Activated naive CD8-positive, alpha-beta T cell treated with anti-CD3 and anti-CD28 coated beads for 36 hours (primary cell): ENCODE measurements around the gene RANBP17. TPM values are rescaled to one million over a fixed set of nuclear protein-coding genes. Genes with fewer than 3 reads are reported as not detected.
"Not testable (repeated sequence)": the region's sequence is repeated elsewhere in the genome, so short reads cannot be mapped to it uniquely, and the experiment has no call there.

Experiments
- DNase-seq: peaks from one replicate; pipeline ENCODE4 v3.0.0; 2021
- H3K27ac Mint-ChIP-seq: one replicate; pipeline ENCODE4 v1.8.0; 2022; ENCODE audit warnings: mild to moderate bottlenecking, moderate library complexity, mixed read lengths
- H3K27me3 Mint-ChIP-seq: one replicate; pipeline ENCODE4 v1.8.0; 2022; ENCODE audit warnings: mild to moderate bottlenecking, mixed read lengths
- H3K36me3 Mint-ChIP-seq: one replicate; pipeline ENCODE4 v1.8.0; 2021; ENCODE audit warnings: mild to moderate bottlenecking, mixed read lengths
- H3K4me1 Mint-ChIP-seq: one replicate; pipeline ENCODE4 v1.8.0; 2021; ENCODE audit warnings: mixed read lengths
- H3K4me3 Mint-ChIP-seq: one replicate; pipeline ENCODE4 v1.8.0; 2022; ENCODE audit warnings: mild to moderate bottlenecking, moderate library complexity, mixed read lengths
- H3K9me3 Mint-ChIP-seq: one replicate; pipeline ENCODE4 v1.8.0; 2022; ENCODE audit warnings: mixed read lengths
- total RNA-seq, 2 experiments: library from RNA; stranded (reverse); gene quantifications; one replicate each; pipeline ENCODE4 v1.2.3, GENCODE V29; 2021

Gene RANBP17
- total RNA-seq, 2 experiments from 2014 or later, result 0.30 to 0.35 TPM

DNA sequence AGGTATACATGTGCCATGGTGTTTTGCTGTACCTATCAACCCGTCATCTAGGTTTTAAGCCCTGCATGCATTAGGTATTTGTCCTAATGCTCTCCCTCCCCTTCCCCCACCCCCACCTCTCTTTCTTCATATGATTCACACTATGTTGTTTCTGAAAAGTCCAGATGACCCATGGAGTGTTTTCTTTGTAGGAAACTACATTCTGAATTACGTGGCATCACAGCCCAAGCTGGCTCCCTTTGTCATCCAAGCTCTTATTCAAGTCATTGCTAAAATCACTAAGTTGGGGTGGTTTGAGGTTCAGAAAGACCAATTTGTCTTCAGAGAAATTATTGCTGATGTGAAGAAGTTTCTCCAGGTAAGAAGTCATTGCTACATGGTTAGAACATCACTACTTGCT is 30.4 kb downstream of the RANBP17 start:
- Mint-ChIP-seq H3K27ac (no peak overlapping the region), H3K4me1 (no peaks in the 10 kb centered on the region), H3K9me3 (no peaks in the 10 kb centered on the region), H3K27me3 (peaks cover 8% of the 10 kb centered on the region), H3K4me3 (no peak overlapping the region), H3K36me3 (no peaks in the 10 kb centered on the region)
- no peak for DNase-seq

DNA sequence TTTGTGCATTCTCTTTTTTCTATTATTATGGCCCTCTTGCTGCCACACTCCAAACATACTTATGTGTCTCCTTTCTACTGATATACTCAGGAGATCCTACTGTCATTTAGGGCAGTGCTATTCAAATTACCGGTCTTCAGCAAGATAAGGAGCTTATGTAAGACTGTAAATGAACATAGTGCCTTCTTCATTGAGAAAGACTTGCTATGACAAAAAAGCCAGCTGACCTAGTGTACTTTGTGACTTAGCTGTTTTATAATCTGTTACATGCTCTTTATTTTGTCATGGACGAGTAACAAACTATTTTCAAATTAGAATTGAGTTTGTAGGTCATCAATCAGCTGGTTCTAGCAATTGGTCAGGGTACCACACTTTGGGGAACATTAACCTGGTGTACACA is 32.8 kb downstream of the RANBP17 start:
- Mint-ChIP-seq H3K27me3 (peaks cover 2% of the 10 kb centered on the region), H3K9me3 (peaks cover 3% of the 10 kb centered on the region), H3K4me3 (no peak overlapping the region), H3K4me1 (no peaks in the 10 kb centered on the region), H3K36me3 (no peaks in the 10 kb centered on the region), H3K27ac (no peak overlapping the region)
- DNase-seq, result no peak

DNA sequence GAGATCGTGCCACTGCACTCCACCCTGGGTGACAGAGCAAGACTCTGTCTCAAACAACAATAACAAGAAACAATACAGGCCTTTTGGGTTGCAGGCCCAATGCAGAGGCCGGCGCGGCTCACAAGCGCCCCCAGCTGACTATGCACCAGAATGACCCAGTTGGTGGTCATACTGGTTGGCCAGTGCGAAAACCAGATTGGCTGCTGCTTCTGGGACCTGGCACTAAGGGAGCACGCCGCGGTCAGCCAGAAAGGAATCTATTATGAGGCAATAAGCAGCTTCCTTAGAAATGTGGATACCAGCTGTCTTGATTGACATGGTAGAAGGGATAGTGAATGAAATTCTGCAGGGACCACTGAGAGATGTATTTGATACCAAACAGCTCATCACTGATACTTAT is 35.0 kb downstream of the RANBP17 start:
- no peaks in the 10 kb centered on the region for H3K4me1 Mint-ChIP-seq
- H3K27me3 Mint-ChIP-seq, result no peaks in the 10 kb centered on the region
- H3K9me3 Mint-ChIP-seq, result peaks cover 12% of the 10 kb centered on the region
- no peaks in the 10 kb centered on the region for H3K36me3 Mint-ChIP-seq
- no peak for DNase-seq
- no peak overlapping the region for H3K4me3 Mint-ChIP-seq
- H3K27ac Mint-ChIP-seq, result no peak overlapping the region

DNA sequence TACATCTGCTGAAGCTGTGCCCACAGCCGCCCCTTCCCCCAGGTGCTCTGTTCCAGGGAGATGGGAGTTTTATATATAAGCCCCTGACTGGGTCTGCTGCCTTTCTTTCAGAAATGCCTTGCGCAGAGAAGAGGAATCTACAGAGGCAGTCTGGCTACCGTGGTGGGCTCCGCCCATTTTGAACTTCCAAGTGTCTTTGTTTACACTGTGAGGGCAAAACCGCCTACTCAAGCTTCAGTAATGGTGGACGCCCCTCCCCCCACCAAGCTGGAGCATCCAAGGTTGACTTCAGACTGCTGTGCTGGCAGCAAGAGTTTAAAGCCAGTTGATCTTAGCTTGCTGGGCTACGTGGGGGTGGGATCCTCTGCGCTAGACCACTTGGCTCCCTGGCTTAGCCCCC is 41.3 kb downstream of the RANBP17 start:
- H3K4me1 Mint-ChIP-seq, result no peaks in the 10 kb centered on the region
- H3K36me3 Mint-ChIP-seq, result no peaks in the 10 kb centered on the region
- no peak overlapping the region for H3K4me3 Mint-ChIP-seq
- H3K9me3 Mint-ChIP-seq, result peaks cover 9% of the 10 kb centered on the region
- no peaks in the 10 kb centered on the region for H3K27me3 Mint-ChIP-seq
- no peak for DNase-seq
- no peak overlapping the region for H3K27ac Mint-ChIP-seq

DNA sequence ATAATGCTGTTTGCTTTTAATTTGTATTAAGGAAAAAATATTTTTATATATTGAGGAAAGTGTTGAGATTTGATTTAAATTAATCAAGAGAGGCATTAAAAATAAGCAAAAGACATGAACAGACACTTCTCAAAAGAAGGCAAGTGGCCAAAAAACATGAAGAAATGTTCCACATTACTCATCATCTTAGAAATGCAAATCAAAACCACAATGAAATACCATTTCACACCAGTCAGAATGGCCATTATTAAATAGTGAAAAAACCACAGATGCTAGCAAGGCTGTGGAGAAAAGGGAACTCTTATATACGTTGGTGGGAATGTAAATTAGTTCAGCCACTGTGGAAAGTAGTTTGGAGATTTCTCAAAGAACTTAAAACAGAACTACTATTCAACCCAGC is 45.9 kb downstream of the RANBP17 start:
- Mint-ChIP-seq H3K36me3 (no peaks in the 10 kb centered on the region), H3K9me3 (no peaks in the 10 kb centered on the region), H3K27me3 (peaks cover 4% of the 10 kb centered on the region), H3K4me3 (no peak overlapping the region), H3K4me1 (no peaks in the 10 kb centered on the region), H3K27ac (no peak overlapping the region)
- DNase-seq, result no peak

DNA sequence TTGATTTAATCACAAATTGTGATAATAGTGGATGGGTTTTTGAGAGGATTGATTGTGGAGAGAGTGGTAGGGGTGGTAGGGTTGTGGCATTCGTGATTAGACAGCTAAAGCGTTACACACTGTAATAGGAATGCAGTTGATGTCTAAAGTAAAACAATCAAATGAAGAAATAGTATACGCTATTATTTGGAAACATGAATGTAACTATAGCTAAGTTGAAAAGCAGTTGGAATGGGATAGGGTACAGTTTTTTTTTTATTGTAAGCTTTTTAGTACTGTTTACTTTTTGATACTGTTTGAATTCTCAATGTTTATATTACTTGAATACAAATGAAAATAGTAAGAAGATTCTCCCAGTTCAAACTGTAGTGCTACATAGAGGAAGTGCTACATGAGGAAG is 51.8 kb downstream of the RANBP17 start:
- no peak overlapping the region for H3K4me3 Mint-ChIP-seq
- no peak overlapping the region for H3K27ac Mint-ChIP-seq
- no peaks in the 10 kb centered on the region for H3K4me1 Mint-ChIP-seq
- no peaks in the 10 kb centered on the region for H3K36me3 Mint-ChIP-seq
- H3K27me3 Mint-ChIP-seq, result peaks cover 4% of the 10 kb centered on the region
- no peak for DNase-seq
- H3K9me3 Mint-ChIP-seq, result no peaks in the 10 kb centered on the region

DNA sequence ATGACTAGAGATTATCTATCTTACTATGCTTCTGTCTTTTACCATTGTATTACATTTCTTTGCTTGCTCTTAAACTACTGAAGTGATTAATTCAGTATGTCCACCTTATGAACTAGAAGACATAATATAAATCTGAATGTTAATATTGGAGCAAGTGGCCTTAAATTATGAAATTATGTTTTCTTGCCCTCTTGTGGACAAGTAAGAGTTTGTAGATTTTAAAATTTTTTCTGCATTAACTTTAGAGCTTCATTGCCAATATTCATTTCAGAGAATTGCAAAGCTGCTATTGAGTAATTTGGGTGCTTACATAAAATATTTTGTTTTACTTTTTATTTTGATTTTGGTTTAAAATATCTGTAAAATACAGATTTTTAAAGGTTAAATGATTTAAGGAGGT is 55.3 kb downstream of the RANBP17 start:
- no peak overlapping the region for H3K4me3 Mint-ChIP-seq
- no peaks in the 10 kb centered on the region for H3K27me3 Mint-ChIP-seq
- H3K36me3 Mint-ChIP-seq, result no peaks in the 10 kb centered on the region
- no peak for DNase-seq
- no peaks in the 10 kb centered on the region for H3K4me1 Mint-ChIP-seq
- no peaks in the 10 kb centered on the region for H3K9me3 Mint-ChIP-seq
- H3K27ac Mint-ChIP-seq, result no peak overlapping the region

DNA sequence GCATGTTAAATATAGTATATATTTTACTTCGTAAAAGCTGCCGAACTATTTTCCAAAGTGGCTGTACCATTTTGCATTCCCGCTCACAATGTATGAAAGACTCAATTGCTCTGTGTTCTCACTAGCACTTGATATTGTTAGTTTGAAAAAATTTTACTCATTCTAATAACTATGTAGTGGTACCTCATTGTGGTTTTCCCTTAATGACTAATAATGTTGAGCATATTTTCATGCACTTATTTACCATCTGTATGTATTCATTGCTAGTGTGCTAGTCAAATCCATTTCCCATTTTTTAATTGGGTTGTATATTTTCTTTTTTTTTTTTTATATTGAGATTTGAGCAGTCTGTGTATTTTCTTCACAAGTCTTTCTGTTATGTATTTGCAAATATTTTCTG is 58.4 kb downstream of the RANBP17 start:
- no peaks in the 10 kb centered on the region for H3K27me3 Mint-ChIP-seq
- no peaks in the 10 kb centered on the region for H3K9me3 Mint-ChIP-seq
- H3K36me3 Mint-ChIP-seq, result no peaks in the 10 kb centered on the region
- no peak overlapping the region for H3K27ac Mint-ChIP-seq
- H3K4me3 Mint-ChIP-seq, result no peak overlapping the region
- no peak for DNase-seq
- no peaks in the 10 kb centered on the region for H3K4me1 Mint-ChIP-seq

DNA sequence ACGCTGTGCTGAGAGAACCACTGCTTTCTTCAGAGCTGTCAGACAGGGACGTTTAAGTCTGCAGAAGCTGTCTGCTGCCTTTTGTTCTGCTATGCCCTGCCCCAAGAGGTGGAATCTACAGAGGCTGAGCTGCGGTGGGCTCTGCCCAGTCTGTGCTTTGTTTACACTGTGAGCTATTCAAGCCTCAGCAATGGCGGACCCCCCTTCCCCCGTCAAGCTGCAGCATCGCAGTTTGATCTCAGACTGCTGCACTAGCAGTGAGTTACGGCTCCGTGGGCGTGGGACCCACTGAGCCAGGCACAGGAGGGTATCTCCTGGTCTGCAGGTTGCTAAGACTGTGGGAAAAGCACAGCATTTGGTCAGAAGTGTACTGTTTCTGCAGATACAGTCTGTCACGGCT is 60.5 kb downstream of the RANBP17 start:
- DNase-seq, H3K4me1 Mint-ChIP-seq, H3K36me3 Mint-ChIP-seq, H3K4me3 Mint-ChIP-seq, H3K9me3 Mint-ChIP-seq, H3K27me3 Mint-ChIP-seq, H3K27ac Mint-ChIP-seq: not testable (repeated sequence)

DNA sequence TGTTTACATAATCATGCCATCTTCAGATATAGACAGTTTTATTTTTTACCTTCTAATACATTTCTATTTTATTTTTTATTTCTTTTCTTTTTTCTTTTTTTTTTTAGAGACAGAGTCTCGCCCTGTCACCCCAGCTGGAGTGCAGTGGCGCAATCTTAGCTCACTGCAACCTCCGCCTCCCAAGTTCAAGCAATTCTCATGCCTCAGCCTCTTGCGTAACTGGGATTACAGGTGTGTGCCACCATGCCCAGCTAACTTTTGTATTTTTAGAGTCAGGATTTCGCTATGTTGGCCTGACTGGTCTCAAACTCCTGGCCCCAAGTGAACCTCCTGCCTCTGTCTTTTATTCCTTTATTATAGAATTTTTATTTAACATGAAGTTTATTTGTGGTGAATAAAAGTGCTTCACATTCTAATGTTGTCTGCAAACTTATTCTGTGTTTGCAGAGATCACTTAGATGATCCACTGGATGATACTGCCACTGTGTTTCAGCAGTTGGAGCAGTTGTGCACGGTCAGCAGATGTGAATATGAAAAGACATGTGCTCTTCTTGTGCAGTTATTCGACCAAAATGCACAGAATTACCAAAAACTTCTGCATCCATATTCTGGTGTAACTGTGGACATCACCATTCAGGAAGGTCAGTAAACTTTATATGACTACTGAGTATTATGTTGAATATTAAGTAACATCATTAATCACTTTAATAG is 62.2 kb downstream of the RANBP17 start:
- Mint-ChIP-seq H3K4me3 (no peak overlapping the region), H3K27ac (no peak overlapping the region), H3K9me3 (no peaks in the 10 kb centered on the region), H3K4me1 (no peaks in the 10 kb centered on the region), H3K36me3 (no peaks in the 10 kb centered on the region), H3K27me3 (no peaks in the 10 kb centered on the region)
- DNase-seq, result no peak

DNA sequence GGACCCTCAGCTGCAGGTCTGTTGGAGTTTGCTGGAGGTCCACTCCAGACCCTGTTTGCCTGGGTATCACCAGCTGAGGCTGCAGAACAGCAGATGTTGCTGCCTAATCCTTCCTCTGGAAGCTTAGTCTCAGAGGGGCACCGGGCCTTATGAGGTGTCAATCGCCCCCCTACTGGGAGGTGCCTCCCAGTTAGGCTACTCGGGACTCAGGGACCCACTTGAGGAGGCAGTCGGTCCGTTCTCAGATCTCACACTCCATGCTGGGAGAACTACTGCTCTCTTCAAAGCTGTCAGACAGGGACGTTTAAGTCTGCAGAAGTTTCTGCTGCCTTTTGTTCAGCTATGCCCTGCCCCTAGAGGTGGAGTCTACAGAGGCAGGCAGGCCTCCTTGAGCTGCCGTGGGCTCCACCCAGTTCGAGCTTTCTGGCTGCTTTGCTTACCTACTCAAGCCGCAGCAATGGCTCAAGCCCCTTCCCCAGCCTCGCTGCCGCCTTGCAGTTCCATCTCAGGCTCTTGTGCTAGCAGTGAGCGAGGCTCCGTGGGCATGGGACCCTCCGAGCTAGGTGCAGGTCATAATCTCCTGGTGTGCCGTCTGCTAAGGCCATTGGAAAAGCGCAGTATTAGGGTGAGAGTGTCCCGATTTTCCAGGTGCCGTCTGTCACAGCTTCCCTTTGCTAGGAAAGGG is 73.9 kb downstream of the RANBP17 start:
- H3K4me1 Mint-ChIP-seq, H3K36me3 Mint-ChIP-seq, H3K4me3 Mint-ChIP-seq, DNase-seq, H3K9me3 Mint-ChIP-seq, H3K27ac Mint-ChIP-seq: not testable (repeated sequence)
- peaks cover 13% of the 10 kb centered on the region for H3K27me3 Mint-ChIP-seq

DNA sequence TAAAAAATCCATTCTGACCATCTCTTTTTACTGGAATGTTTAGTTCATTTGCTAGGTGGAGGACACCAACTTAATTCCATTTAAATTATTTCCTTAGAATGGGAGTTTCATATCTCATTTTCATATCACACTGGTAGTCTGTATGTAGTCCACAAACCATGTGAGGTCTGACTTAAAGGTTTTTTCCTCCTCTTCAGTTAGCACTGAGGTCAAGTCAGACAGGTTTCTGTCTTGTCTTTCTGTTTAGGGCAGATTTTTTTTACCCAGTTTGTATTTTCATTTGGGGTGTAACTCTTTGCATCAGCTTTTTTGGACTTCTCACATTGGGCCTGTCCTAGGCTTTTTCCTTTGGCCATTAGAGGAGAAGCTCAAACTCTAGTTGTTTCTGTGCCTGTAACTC is 75.3 kb downstream of the RANBP17 start:
- H3K4me3 Mint-ChIP-seq, result no peak overlapping the region
- no peaks in the 10 kb centered on the region for H3K9me3 Mint-ChIP-seq
- H3K27ac Mint-ChIP-seq, result no peak overlapping the region
- no peak for DNase-seq
- peaks cover 13% of the 10 kb centered on the region for H3K27me3 Mint-ChIP-seq
- H3K36me3 Mint-ChIP-seq, result no peaks in the 10 kb centered on the region
- no peaks in the 10 kb centered on the region for H3K4me1 Mint-ChIP-seq

DNA sequence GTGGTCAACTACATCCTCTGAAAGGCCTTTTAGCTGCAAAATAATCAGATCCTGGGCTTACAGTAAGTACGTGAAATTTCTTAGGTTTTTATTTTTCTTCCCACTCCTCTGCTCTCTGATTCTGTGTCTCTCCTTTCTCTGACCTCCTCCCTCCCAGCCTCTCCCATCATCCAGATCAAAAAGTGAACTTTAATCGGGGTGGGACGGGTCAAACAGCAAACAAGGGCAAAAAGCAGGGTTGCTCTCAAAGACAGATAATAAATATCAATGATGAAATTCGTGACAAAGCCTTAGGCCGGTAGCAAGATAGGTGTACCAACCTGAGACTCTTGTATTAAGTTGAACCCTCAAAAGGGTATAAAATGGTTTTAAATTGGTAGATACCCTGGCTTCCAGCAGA is 76.1 kb downstream of the RANBP17 start:
- Mint-ChIP-seq H3K4me3 (no peak overlapping the region), H3K9me3 (no peaks in the 10 kb centered on the region), H3K27ac (no peak overlapping the region), H3K4me1 (no peaks in the 10 kb centered on the region), H3K27me3 (peaks cover 13% of the 10 kb centered on the region), H3K36me3 (no peaks in the 10 kb centered on the region)
- DNase-seq, result no peak

DNA sequence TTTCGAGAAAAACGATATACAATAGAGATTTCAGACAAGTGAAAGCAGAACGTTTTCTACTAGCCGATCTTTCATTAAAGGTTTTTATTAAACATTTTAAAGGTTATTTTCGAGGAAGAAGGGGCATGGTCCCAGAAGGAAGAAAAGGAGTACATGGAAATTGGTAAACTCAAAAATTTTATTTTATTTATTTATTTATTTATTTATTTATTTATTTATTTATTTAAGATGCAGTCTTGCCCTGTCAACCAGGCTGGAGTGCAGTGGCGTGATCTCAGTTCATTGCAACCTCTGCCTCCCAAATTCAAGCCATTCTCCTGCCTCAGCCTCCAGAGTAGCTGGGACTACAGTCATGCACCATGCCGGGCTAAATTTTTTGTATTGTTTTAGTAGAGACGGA is 77.4 kb downstream of the RANBP17 start:
- Mint-ChIP-seq H3K9me3 (no peaks in the 10 kb centered on the region), H3K27ac (no peak overlapping the region), H3K4me3 (no peak overlapping the region), H3K36me3 (no peaks in the 10 kb centered on the region), H3K4me1 (no peaks in the 10 kb centered on the region), H3K27me3 (peaks cover 13% of the 10 kb centered on the region)
- DNase-seq, result no peak

DNA sequence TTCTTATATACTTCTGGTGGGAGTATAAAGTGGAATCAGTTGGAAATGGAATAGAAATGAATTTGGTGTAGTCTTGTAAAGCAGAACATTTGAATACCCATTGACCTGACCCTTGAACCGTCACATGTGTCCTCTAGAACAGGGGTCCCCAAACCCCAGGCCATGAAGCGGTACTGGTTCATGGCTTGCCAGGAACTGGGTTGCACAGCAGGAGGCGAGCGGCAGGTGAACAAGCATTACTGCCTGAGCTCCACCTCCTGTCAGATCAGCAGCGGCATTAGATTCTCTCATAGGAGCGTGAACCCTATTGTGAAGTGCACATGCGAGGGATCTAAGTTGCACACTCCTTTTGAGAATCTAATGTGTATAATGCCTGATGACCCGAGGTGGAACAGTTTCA is 80.0 kb downstream of the RANBP17 start:
- Mint-ChIP-seq H3K27me3 (peaks cover 15% of the 10 kb centered on the region), H3K27ac (no peak overlapping the region), H3K9me3 (no peaks in the 10 kb centered on the region), H3K4me3 (no peak overlapping the region), H3K4me1 (no peaks in the 10 kb centered on the region), H3K36me3 (no peaks in the 10 kb centered on the region)
- DNase-seq, result no peak

DNA sequence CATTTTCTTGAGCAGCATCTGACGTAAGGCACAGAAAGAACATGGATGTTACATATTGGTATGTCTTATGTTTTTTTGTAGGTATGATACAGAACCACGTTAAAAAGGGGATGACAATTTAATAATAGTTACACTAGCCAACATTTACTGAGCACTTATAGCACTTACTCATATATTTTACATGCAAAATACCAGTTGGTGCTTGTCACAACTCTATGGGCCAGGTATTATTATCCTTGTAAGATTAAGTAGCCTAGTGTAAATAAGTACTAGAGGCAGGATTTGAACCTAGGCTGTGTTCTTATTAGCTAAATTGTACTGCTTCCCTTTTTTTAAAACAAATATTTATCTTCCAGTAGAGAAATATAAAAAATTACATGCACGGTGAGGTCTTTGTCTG is 83.5 kb downstream of the RANBP17 start:
- no peak overlapping the region for H3K4me3 Mint-ChIP-seq
- no peaks in the 10 kb centered on the region for H3K36me3 Mint-ChIP-seq
- no peaks in the 10 kb centered on the region for H3K9me3 Mint-ChIP-seq
- H3K27ac Mint-ChIP-seq, result no peak overlapping the region
- H3K27me3 Mint-ChIP-seq, result peaks cover 7% of the 10 kb centered on the region
- no peaks in the 10 kb centered on the region for H3K4me1 Mint-ChIP-seq
- no peak for DNase-seq
